ENCODE data around the gene SEMA3B.
"Not testable (repeated sequence)": the region's sequence is repeated elsewhere in the genome, so short reads cannot be mapped to it uniquely, and the experiment has no call there.

The SEMA3B gene

DNA sequence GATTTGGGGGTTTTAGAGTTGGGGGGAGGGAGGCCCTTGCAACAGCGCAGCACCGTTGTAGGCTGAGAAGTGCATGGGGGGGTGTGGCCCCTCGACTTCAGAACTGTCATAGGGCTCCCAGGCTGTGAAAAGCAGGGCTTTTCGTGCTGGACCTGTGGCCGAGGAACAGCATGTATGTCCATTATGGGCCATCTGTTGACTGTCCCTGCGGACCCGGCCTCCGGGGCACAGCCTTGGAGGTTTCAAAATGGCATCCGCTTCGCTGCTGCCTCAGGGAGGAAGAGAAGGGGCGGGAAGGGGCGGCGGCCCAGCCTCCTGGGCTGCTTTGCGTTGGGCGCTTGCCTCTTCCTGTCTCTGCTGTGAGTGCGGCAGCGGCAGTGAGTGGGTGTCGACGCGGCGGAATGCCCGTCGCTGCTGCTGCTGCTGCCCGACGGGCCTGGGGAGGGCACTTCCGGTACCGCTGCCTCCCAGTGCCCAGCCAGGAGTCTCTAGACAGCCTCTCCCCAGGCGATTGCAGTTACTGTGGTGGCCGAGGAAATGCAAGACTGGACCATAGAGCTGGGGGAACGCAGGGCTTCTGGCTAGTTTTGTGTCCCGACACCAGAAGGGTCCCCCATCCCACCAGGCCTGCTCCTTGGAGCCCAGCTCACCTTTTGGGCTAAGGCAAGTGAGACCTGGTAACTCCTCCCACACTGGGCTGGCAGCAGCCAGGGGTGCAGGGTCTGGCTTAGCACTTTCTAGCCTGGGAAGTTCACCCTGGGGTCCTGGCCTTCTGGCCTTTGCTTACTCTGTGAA lies 31.0 kb upstream of the SEMA3B start:
- FAIRE-seq: peak; percentile 68
- peak; percentile 78 for DNase-seq (ENCODE audit: low spot score)

DNA sequence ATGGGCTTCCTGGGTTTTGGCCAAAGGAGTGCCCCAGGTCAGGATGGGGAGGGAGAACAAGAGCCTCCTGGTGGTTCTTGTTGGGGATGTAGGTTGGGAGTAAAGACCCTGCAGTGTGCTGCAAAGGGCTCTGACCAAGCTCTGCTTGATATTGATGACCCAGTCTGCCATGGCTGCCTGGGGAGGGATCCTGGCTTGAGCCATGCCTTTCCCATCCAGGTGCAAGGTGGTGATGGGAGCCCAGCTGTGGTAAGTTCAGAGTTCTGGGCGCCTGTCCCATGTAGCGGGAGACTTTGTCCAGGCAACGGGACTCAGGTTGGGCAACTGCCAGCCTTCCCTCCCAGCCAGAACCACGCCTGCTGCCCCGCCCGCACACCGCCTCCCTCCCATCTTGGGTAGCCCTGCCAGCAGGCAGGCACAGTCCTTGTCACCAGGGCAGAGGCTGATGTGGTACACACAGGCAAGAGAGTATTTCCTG lies 30.4 kb upstream of the SEMA3B start:
- DNase-seq (ENCODE audit: low spot score): no peak
- no peak for FAIRE-seq

GRCh38 chr3:50239649-50240048 lies 29.3 kb upstream of the SEMA3B start:
- DNase-seq (ENCODE audit: low spot score): no peak
- FAIRE-seq: no peak

- no peak for FAIRE-seq
- no peak for DNase-seq (ENCODE audit: low spot score)
Observed at GRCh38 chr3:50241163-50241562, 27.8 kb upstream of the SEMA3B start.

GRCh38 chr3:50241713-50242380 lies 27.1 kb upstream of the SEMA3B start:
- FAIRE-seq (no peak), DNase-seq (ENCODE audit: low spot score) (no peak)

DNA sequence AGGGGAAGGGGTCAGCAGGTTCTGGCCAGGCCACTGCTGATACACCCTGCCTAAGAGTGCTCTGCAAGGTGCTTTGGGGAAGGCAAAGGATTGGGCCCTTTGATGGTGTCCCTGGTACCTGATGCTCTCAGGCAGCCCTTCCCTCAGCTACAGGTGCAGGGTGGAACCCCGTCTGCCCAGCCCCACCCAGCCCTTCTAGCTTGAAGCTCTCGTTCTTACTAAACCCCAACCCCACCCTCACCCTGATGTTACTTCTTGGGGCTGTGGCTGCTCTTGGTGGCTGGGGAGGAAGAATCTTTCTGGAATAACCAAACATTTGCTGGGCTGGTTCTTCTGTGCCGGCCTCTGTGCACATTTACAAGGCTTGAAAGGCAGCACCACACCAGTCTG lies 26.6 kb upstream of the SEMA3B start:
- no peak for DNase-seq (ENCODE audit: low spot score)
- FAIRE-seq: no peak

GRCh38 chr3:50242851-50243542 lies 25.9 kb upstream of the SEMA3B start:
- FAIRE-seq (no peak), DNase-seq (ENCODE audit: low spot score) (peak; percentile 72)

DNA sequence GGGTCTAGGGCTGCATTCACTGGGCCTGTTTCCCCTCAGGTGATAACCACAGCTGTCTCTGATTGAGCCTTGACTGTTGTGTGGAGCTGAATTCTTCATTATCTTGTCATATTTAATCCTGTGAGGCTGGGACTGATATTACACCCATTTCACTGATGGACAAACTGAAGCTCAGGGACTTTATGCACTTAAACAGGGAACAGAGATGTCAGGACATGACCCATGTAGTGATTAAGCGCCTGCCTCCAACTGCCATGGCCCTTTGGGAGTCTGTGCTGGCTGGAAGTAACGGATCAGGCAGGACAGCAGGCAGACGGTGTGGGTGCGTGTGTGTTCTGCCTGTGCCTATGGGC lies 25.4 kb upstream of the SEMA3B start:
- DNase-seq (ENCODE audit: low spot score) (no peak), FAIRE-seq (no peak)

DNA sequence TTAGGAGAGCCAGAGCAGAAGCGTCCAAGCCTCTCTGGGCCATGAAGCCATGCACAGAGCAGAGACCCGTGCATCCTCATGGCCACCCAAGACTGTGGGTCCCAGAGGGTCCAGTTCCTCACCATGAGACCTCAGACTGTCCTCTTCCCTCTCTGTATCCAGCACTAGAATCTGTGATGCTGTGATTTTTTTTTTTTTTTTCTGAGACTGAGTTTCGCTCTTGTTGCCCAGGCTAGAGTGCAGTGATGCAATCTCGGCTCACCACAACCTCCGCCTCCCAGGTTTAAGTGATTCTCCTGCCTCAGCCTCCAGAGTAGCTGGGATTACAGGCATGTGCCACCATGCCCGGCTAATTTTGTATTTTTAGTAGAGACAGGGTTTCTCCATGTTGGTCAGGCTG lies 24.1 kb upstream of the SEMA3B start:
- FAIRE-seq; DNase-seq (ENCODE audit: low spot score): not testable (repeated sequence)

DNA sequence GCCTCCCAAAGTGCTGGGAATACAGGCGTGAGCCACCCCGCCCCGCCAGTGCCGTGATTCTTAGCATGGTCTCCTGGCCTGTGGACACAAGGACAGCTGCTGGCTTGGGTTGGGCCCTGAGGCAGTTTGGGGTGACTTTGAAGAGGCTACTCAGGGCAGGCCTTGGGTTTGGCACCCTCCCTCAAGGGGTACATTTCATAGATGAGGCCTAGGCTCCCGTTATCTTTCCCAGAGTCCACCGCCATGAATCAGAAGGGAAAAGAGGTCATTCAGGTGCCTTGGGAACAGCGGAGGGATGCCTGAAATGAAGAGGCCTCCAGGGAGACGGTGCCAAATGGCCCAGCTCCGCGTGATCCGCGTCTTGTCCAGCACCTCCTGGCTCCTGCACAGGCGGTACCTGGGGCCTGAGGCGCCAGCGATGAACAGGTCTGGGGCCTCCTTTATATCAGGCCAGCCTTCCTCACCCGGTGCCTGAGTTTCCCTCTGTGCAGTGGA lies 23.6 kb upstream of the SEMA3B start:
- FAIRE-seq: no peak
- no peak for DNase-seq (ENCODE audit: low spot score)

GRCh38 chr3:50245831-50246516 lies 23.0 kb upstream of the SEMA3B start:
- no peak for DNase-seq (ENCODE audit: low spot score)
- no peak for FAIRE-seq

GRCh38 chr3:50246517-50246954 lies 22.4 kb upstream of the SEMA3B start:
- DNase-seq (ENCODE audit: low spot score) (peak; percentile 97), FAIRE-seq (peak; percentile 89)

- FAIRE-seq: no peak
- DNase-seq (ENCODE audit: low spot score): peak; percentile 41
Observed at GRCh38 chr3:50248387-50248786, 20.6 kb upstream of the SEMA3B start.

DNA sequence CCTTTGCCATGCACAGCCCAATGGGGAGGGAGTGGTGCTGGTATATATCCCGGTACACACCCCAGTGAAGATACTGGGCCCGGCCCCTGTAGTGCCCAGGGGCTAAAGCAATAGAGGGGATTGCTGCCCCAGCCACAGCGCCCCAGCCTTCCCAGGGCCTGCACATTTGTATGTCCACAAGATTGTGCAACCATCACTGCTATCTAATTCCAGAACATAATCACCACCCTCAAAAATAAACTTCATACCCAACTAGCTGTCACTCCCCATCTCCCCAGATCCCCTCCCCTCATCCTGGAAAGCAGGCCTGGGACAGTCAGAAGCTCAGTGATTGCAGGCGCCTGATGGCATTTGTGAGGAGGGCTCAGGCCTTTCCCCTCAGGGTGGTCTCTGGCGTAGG lies 19.5 kb upstream of the SEMA3B start:
- no peak for DNase-seq (ENCODE audit: low spot score)
- FAIRE-seq: no peak

DNA sequence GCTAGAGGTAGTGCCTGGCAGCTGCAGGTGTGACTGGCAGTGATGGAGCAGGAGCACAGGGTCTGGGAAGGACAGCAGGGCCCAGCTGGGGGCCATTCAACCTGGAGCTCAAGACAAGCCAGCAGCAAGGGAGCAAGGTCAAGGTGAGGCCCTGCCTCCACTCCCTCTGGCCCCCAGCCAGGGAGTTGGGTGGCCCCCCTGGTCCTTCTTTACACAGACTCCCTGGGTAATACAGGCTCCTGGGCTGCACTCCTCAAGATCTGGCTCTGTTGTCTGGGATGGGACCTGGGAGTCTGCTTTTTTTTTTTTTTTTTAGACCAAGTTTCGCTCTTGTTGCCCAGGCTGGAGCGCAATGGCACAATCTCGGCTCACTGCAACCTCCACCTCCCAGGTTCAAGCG lies 18.4 kb upstream of the SEMA3B start:
- DNase-seq (ENCODE audit: low spot score) (no peak), FAIRE-seq (no peak)

GRCh38 chr3:50251220-50251619 lies 17.7 kb upstream of the SEMA3B start:
- DNase-seq (ENCODE audit: low spot score): peak; percentile 91
- peak; percentile 84 for FAIRE-seq

DNA sequence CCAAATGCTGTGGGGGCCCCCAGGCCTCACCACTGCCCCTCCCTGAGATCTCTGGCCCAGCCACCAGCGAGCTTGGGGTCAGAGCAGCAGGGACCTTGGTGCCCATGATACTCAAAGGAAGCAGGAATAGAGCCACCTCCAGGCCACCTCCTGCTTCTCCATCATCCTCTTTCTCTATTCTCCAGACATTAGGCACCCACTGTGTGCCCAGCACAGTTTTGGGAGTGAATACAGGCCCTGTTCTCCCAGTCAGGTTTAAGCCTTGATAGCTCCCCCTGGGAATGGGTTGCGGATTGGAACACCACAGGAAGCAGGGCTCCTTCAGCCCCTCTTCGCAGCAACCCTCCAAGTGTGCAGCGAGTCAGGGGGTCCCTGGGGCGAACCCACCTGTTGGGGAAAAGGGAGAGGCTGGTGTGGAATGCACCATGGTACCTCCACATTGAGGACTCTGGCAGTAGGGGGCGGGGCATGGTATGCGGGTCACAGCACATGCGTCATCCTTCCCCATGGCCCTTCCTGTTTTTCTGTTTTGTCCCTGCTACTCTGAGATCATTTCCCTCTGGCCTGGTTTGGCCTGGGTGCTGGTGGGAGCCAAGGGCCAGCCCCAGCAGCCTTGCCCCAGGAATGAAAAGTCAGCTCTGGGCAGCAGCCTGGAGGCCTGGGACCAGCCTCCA lies 14.2 kb upstream of the SEMA3B start:
- FAIRE-seq (no peak), DNase-seq (ENCODE audit: low spot score) (no peak)

GRCh38 chr3:50255251-50255615 lies 13.7 kb upstream of the SEMA3B start:
- no peak for FAIRE-seq

GRCh38 chr3:50256978-50257890 lies 11.7 kb upstream of the SEMA3B start:
- FAIRE-seq: no peak

More at GRCh38 chr3:50255251-50255615, 13.7 kb upstream of the SEMA3B start:
- no peak for DNase-seq (ENCODE audit: low spot score)

More at GRCh38 chr3:50256978-50257890, 11.7 kb upstream of the SEMA3B start:
- DNase-seq (ENCODE audit: low spot score): no peak

Data from RCC 7860 (cell line).